GM13977 (cell line): ENCODE data around the gene DENND6B.

Experiments used
- DNase-seq: peaks from one replicate; pipeline ENCODE4 v3.0.0; 2012; ENCODE audit warnings: low spot score
- in situ Hi-C: fragments of 300-500 bp; cut with MboI; formaldehyde crosslinking; loops from one replicate; pipeline ENCODE4 v1.12.0; 2022; ENCODE audit warnings: low sequenced_read_pairs, low pct_unique_long_range_greater_than_20kb, mixed read lengths, inconsistent platforms; ENCODE audit not compliant: unreplicated experiment
- TF ChIP-seq, protein P1 (sequence below): IDR thresholded peaks from 2 replicates; pipeline ENCODE4 v1.5.1; 2012; ENCODE audit warnings: mild to moderate bottlenecking, control low read depth; ENCODE audit not compliant: insufficient read depth; ENCODE audit errors: extremely low read depth, missing control alignments

The DENND6B gene

DNA sequence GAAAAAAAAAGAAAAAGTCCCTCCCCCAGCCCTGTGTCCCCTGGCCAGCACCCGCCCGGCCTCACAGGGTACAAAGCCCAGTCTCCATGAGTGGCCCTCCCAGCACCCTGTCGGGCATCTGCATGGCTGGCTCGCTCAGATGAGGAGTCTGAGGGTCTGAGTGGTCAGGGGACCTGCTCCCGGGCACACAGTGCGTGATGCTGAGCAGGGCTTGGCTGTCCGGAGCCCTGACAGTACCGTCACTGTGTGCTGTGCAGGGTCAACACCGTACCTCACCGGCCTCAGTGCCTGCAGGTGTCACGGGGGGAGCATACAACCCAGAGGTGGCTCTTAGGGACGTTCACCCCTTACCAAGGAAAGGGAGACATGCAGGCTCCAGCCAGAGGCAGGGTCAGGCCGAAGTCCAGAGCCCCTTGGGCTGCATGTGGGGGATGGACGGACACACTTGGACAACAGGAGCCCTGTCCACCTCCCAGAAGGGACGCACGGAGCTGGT lies 15.8 kb downstream of the DENND6B start:
- in situ Hi-C loops = no loop called here
- TF ChIP-seq, protein P1, sequence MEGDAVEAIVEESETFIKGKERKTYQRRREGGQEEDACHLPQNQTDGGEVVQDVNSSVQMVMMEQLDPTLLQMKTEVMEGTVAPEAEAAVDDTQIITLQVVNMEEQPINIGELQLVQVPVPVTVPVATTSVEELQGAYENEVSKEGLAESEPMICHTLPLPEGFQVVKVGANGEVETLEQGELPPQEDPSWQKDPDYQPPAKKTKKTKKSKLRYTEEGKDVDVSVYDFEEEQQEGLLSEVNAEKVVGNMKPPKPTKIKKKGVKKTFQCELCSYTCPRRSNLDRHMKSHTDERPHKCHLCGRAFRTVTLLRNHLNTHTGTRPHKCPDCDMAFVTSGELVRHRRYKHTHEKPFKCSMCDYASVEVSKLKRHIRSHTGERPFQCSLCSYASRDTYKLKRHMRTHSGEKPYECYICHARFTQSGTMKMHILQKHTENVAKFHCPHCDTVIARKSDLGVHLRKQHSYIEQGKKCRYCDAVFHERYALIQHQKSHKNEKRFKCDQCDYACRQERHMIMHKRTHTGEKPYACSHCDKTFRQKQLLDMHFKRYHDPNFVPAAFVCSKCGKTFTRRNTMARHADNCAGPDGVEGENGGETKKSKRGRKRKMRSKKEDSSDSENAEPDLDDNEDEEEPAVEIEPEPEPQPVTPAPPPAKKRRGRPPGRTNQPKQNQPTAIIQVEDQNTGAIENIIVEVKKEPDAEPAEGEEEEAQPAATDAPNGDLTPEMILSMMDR = no peak
- no peak for DNase-seq

DNA sequence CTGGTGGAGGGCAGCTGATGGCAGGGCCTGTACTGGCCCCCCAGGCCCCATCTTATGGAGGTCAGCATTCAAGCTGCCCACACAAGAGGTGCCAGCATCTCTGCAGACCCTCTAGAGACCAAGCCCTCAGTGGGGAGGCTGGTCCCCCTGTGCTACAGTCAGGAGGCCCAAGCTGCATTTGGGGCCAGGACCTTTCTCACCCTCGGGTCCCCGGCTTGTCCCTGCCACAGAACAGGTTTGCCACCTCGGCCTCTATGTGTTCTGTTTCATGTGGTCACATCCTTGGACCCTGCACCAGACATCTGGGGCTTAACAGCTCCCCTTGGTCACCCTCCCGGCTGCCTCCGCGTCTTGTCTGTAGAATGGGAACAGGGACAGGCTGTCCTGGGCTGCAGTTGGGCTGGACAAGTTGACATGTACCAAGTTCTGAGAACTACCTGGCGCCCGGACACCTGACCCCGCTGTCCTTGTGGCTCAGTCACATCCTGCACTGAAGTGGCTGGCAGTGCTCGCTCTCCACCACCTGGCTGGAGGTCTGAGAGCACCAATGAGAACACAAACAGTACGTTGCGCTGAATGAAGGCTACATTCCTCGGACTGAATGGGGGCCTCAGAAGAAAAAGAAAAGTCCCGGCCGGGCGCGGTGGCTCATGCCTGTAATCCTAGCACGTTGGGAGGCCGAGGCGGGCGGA lies 16.6 kb downstream of the DENND6B start:
- DNase-seq = no peak
- TF ChIP-seq, protein P1 = no peak
- in situ Hi-C loops = no loop called here

DNA sequence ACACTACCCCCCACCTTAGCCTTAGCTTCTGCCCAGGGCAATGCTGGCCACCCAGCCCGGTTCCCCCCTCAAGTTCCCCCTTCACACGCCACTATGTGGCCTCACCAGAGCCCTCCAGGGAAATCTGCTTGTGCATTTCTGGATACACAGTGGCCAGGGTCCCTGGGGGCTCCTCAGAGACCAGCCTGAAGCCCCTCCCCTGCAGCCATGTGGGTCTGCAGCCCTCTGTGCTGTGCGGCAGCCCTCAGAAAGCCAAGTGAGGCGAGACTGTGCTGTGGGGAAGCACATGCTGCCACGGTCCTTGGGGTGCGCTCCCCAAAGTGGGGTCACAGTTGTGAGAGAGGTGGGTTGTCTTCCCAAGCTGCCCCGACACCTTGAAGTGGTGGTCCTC lies 17.2 kb downstream of the DENND6B start:
- TF ChIP-seq, protein P1 = no peak
- in situ Hi-C loops = no loop called here
- DNase-seq = no peak

DNA sequence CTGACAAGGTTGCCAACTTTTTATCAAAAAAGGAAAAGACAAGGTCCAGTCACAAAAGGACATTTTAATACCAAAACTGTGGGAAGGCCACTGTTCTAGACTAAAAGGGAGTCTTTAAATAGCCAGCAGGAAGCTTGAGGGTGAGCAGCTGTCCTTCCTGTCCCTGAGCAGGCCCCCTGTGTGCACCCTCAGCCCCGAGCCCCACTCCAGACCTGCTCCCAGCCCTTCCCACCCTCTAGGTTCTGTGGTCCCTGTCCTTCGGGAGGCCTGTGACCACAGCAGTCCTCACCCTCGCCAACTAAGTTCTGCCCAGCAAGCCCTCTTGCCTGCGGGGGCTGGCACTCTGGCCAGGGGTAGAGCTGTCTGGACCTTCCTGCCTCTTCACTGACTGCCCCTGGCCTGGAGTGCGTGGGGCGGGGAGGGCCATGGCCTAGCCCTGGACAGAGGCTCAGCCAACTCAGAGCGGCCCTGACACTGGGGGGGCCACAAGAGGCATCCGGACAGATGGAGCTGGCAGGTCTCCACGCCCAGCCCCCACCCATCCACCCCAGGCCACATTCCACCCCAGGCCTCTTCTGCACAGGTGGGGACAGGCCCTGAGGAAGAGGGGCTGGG lies 17.7 kb downstream of the DENND6B start:
- in situ Hi-C loops = no loop called here
- DNase-seq = no peak
- TF ChIP-seq, protein P1 = no peak

DNA sequence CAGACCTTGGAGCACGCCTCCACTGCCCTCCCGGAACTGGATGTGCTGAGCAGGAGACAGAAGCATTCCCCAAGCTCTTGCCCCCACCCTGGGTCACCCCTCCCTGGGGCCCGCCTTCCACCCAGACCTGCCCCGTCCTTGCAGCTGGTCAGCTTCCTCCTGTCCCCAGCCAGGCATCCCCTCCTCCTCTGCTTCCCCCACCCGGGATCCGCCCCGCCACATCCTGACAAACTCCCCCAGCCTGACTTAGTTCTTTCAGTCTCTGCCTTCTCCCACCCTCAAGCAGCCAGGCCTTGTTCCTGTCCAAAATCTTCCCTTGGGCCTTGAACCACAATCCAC lies 18.2 kb downstream of the DENND6B start:
- in situ Hi-C loops = no loop called here
- no peak for DNase-seq

DNA sequence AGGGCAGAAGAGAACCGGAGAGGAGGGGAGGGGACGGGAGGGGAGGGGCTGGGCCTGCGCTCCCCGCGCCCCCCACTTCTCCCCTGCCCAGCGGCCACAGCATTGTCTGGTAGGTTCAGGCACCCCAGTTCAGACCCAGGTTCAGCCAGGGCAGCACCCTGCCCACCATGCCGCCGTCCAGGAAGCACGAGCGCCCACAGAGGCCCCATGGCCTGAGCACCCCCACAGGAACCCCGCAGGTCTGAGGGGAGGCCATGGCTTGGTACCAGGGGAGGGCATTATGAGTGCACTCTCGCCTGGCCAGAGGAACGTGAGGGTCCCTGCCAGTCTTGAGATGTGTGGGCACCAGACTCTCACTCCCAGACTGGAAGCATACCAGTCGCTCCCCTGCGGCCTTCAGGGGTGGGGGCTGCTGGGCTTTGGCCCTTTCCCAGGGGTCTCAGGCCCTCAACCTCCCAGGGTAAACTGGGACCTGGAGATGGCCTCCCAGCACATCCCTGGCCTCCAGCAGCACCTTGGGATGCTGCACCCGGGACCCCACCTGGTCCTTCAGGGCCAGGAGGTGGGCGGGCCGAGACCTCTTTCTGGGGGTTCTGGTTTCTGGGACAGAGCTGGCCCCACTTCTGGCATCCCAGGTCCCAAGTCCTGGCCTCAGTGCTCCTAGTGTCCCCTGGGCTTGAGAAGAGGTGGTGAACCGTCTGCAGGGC lies 18.8 kb downstream of the DENND6B start:
- TF ChIP-seq, protein P1 = no peak

More for the DNA sequence above, 18.2 kb downstream of the DENND6B start:
- TF ChIP-seq, protein P1 = no peak

More for the DNA sequence above, 18.8 kb downstream of the DENND6B start:
- DNase-seq = no peak
- in situ Hi-C loops = no loop called here
